Kidney epithelial cell (primary cell): ENCODE results near the gene OCA2. TPM values are rescaled to one million over a fixed set of nuclear protein-coding genes. Genes with fewer than 3 reads are reported as not detected.
"Not testable (repeated sequence)": the region's sequence is repeated elsewhere in the genome, so short reads cannot be mapped to it uniquely, and the experiment has no call there.

Experiments used
- DNase-seq: peaks from one replicate; pipeline ENCODE4 v3.0.0-alpha.2; 2010; ENCODE audit warnings: low read depth
- H3K27me3 ChIP-seq: 2 replicates; pipeline ENCODE4 v1.6.0; 2011; ENCODE audit warnings: low read length; ENCODE audit not compliant: control insufficient read depth, insufficient read depth
- H3K36me3 ChIP-seq: 2 replicates; pipeline ENCODE4 v1.5.1; 2011; ENCODE audit warnings: low read length; ENCODE audit not compliant: control insufficient read depth, insufficient read depth
- H3K4me3 ChIP-seq: 2 replicates; pipeline ENCODE4 v1.5.1; 2011; ENCODE audit warnings: low read depth, mild to moderate bottlenecking, control low read depth, low read length
- CTCF ChIP-seq: IDR thresholded peaks from 2 replicates; pipeline ENCODE4 v1.5.1; 2011; ENCODE audit warnings: mild to moderate bottlenecking, moderate library complexity, low read length, control low read depth, inconsistent platforms; ENCODE audit not compliant: insufficient read depth, poor library complexity, severe bottlenecking
- total RNA-seq: library from RNA; depleted of rRNA; stranded (reverse); fragments of >200 nt; gene quantifications from 2 replicates; pipeline ENCODE4 v1.2.3, GENCODE V29; 2015

Gene OCA2
- total RNA-seq, 1 donor from 2014 or later: 0.29 TPM

DNA sequence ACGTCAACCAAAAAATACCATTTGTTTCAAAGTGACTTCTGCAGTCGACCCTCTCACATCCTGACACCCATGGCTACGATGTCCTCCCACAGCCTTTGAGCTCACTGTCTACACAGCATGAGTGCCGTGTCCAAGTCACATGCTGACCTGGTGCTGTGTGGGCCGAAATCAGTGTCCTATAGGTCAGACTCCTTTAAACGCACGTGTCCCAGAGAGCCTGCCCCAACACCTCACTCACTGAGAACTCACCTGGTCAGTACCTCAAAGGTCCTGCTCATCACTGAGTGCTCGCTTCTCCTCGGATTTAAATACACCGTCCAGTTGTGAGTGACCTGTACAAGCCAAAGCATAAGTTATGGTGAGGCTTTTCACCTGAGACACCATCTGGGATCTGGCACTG, 83.3 kb downstream of the OCA2 start:
- Histone ChIP-seq H3K4me3 (no peak overlapping the region), H3K36me3 (no peaks in the 10 kb centered on the region), H3K27me3 (no peaks in the 10 kb centered on the region)
- no peak for DNase-seq
- TF ChIP-seq CTCF: no peak

- H3K4me3 ChIP-seq: no peak overlapping the region
- no peaks in the 10 kb centered on the region for H3K27me3 ChIP-seq
- TF ChIP-seq CTCF: no peak
- H3K36me3 ChIP-seq: no peaks in the 10 kb centered on the region
- DNase-seq: no peak
These were observed 84.4 kb downstream of the OCA2 start for GRCh38 chr15:28014623-28015200.

DNA sequence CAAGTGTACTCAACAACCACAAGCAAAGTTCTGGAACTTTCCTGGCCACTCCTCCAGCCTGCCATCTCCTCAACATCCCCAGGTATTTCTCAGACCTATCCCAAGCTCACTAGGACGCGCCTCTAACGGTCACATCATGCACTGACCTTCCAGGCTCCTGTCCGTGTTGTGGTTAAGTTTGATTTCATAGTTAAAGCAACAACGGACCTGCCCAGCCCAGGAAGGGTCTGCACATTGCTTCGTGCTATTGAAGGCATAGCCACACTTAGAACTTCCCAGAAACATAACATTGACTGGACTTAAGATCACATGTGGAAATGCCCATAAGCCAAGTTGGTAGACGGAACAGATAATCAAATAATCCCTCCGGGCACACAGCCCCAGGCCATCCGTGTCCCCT, 85.1 kb downstream of the OCA2 start:
- no peak for TF ChIP-seq CTCF

GRCh38 chr15:28013480-28013879, 85.6 kb downstream of the OCA2 start:
- TF ChIP-seq CTCF: no peak
- Histone ChIP-seq H3K27me3 (no peaks in the 10 kb centered on the region), H3K36me3 (no peaks in the 10 kb centered on the region), H3K4me3 (no peak overlapping the region)
- no peak for DNase-seq

More for the DNA sequence above, 85.1 kb downstream of the OCA2 start:
- no peaks in the 10 kb centered on the region for H3K27me3 ChIP-seq
- no peaks in the 10 kb centered on the region for H3K36me3 ChIP-seq
- no peak for DNase-seq
- no peak overlapping the region for H3K4me3 ChIP-seq

GRCh38 chr15:28012231-28012630, 86.9 kb downstream of the OCA2 start:
- no peaks in the 10 kb centered on the region for H3K36me3 ChIP-seq
- no peak for TF ChIP-seq CTCF
- H3K27me3 ChIP-seq: no peaks in the 10 kb centered on the region
- DNase-seq: no peak
- no peak overlapping the region for H3K4me3 ChIP-seq

- DNase-seq, H3K36me3 ChIP-seq, H3K27me3 ChIP-seq, H3K4me3 ChIP-seq: not testable (repeated sequence)
These were observed 90.9 kb downstream of the OCA2 start for GRCh38 chr15:28008175-28008574.
